GM15510 (cell line): Measurements from ENCODE around the gene NCAM2.

Experiments used
- POLR2A ChIP-seq: IDR thresholded peaks from 3 replicates; pipeline ENCODE4 v1.6.1; 2011; ENCODE audit warnings: borderline replicate concordance; ENCODE audit not compliant: insufficient read length; ENCODE audit errors: extremely low read depth

The NCAM2 gene

GRCh38 chr21:21003701-21004100 lies 5.5 kb downstream of the NCAM2 start:
- TF ChIP-seq POLR2A = no peak

GRCh38 chr21:21007606-21008005 lies 9.4 kb downstream of the NCAM2 start:
- no peak for TF ChIP-seq POLR2A

- TF ChIP-seq POLR2A = no peak
Measured at GRCh38 chr21:21010228-21010627, 12.0 kb downstream of the NCAM2 start.

GRCh38 chr21:21010698-21011097 lies 12.5 kb downstream of the NCAM2 start:
- no peak for TF ChIP-seq POLR2A

- TF ChIP-seq POLR2A = no peak
Measured at GRCh38 chr21:21018821-21019220, 20.6 kb downstream of the NCAM2 start.

- no peak for TF ChIP-seq POLR2A
Measured at GRCh38 chr21:21019681-21020080, 21.5 kb downstream of the NCAM2 start.

- no peak for TF ChIP-seq POLR2A
Measured at GRCh38 chr21:21025742-21026141, 27.5 kb downstream of the NCAM2 start.

- TF ChIP-seq POLR2A = no peak
Measured at GRCh38 chr21:21028275-21028820, 30.1 kb downstream of the NCAM2 start.

- no peak for TF ChIP-seq POLR2A
Measured at GRCh38 chr21:21029164-21029563, 31.0 kb downstream of the NCAM2 start.

- TF ChIP-seq POLR2A = no peak
Measured at GRCh38 chr21:21030311-21030710, 32.1 kb downstream of the NCAM2 start.

- no peak for TF ChIP-seq POLR2A
Measured at GRCh38 chr21:21034036-21034435, 35.8 kb downstream of the NCAM2 start.

GRCh38 chr21:21039624-21040170 lies 41.5 kb downstream of the NCAM2 start:
- no peak for TF ChIP-seq POLR2A

GRCh38 chr21:21045518-21045917 lies 47.3 kb downstream of the NCAM2 start:
- TF ChIP-seq POLR2A = no peak

GRCh38 chr21:21046063-21046462 lies 47.9 kb downstream of the NCAM2 start:
- TF ChIP-seq POLR2A = no peak

GRCh38 chr21:21051109-21052055 lies 53.2 kb downstream of the NCAM2 start:
- TF ChIP-seq POLR2A = no peak

GRCh38 chr21:21052672-21053071 lies 54.5 kb downstream of the NCAM2 start:
- TF ChIP-seq POLR2A = no peak
